SK-N-SH (cell line): Measurements from ENCODE around the gene LHFPL6. TPM values are rescaled to one million over a fixed set of nuclear protein-coding genes. Genes with fewer than 3 reads are reported as not detected.

ENCODE experiments used
- CTCF ChIA-PET: fragments of 300-600, 350-600 bp; formaldehyde crosslinking; extraction: SDS; loops from one replicate; lab custom pipeline; 2021; lab: Yijun Ruan, JAX
- POLR2A ChIA-PET: fragments of 350-600 bp; sonication (Branson Sonifier 250); formaldehyde crosslinking; extraction: SDS; loops from one replicate; lab custom pipeline; 2020; ENCODE audit warnings: antibody characterized with exemption, inconsistent platforms; lab: Yijun Ruan, JAX
- DNase-seq: peaks from one replicate; pipeline ENCODE4 v3.0.0; 2012
- H2AFZ ChIP-seq: fragments of 200-600 bp; sonication (generic); 2 replicates; pipeline ENCODE4 v1.8.1; 2016; ENCODE audit warnings: antibody characterized with exemption, mild to moderate bottlenecking, low read depth
- H3F3A ChIP-seq: fragments of 200-600 bp; sonication (generic); replicated peaks from 2 replicates; pipeline ENCODE3; 2016; ENCODE audit warnings: antibody characterized with exemption, mild to moderate bottlenecking; ENCODE audit not compliant: insufficient read depth
- H3K27ac ChIP-seq, 2 experiments: fragments of 200-500 bp in 1 of 2; fragments of 200-600 bp in 1 of 2; sonication (Bioruptor generic) in 1 of 2; sonication (generic), shearing (Covaris generic) in 1 of 2; 2 replicates each; pipeline versions ENCODE4 v1.5.1 to v1.6.1; 2014 to 2016; ENCODE audit warnings: low read depth in 2 of 2, inconsistent platforms in 1 of 2, low read length in 1 of 2, mild to moderate bottlenecking in 1 of 2, mixed read lengths in 1 of 2
- H3K27me3 ChIP-seq: fragments of 200-600 bp; sonication (generic), shearing (Covaris generic); 2 replicates; pipeline ENCODE4 v1.6.1; 2016; ENCODE audit warnings: mixed run types; ENCODE audit not compliant: insufficient read depth
- H3K36me3 ChIP-seq, 2 experiments: fragments of 200-500 bp in 1 of 2; fragments of 200-600 bp in 1 of 2; sonication (Bioruptor generic) in 1 of 2; sonication (generic) in 1 of 2; replicated peaks in 1 of 2; 2 replicates each; pipeline versions ENCODE3 to v1.5.1; 2014 to 2016; ENCODE audit warnings: low read length in 1 of 2, mild to moderate bottlenecking in 1 of 2; ENCODE audit not compliant: insufficient read depth in 2 of 2, control insufficient read depth in 1 of 2
- H3K4me1 ChIP-seq, 2 experiments: fragments of 200-500 bp in 1 of 2; fragments of 200-600 bp in 1 of 2; sonication (Bioruptor generic) in 1 of 2; sonication (generic), shearing (Covaris generic) in 1 of 2; 2 replicates each; pipeline versions ENCODE4 v1.5.1 to v1.6.1; 2014 to 2016; ENCODE audit warnings: low read depth in 1 of 2, low read length in 1 of 2, mixed run types in 1 of 2; ENCODE audit not compliant: insufficient read depth in 2 of 2, control insufficient read depth in 1 of 2
- H3K4me2 ChIP-seq: fragments of 200-600 bp; sonication (generic), shearing (Covaris generic); 2 replicates; pipeline ENCODE4 v1.6.1; 2017; ENCODE audit warnings: mixed run types
- H3K4me3 ChIP-seq, 2 experiments: fragments of 200-500 bp in 1 of 2; fragments of 200-600 bp in 1 of 2; sonication (Bioruptor generic) in 1 of 2; sonication (generic), shearing (Covaris generic) in 1 of 2; 2 replicates each; pipeline versions ENCODE4 v1.5.1 to v1.8.1; 2014 to 2016; ENCODE audit warnings: low read depth in 2 of 2, inconsistent platforms in 1 of 2, low read length in 1 of 2, mild to moderate bottlenecking in 1 of 2, mixed read lengths in 1 of 2, moderate library complexity in 1 of 2
- H3K79me2 ChIP-seq: fragments of 200-600 bp; sonication (generic); 2 replicates; pipeline ENCODE4 v1.8.1; 2017; ENCODE audit warnings: mild to moderate bottlenecking; ENCODE audit not compliant: insufficient read depth
- H3K9ac ChIP-seq: fragments of 200-600 bp; sonication (generic); 2 replicates; pipeline ENCODE4 v1.6.1; 2017; ENCODE audit warnings: mixed run types
- H3K9me2 ChIP-seq: fragments of 200-600 bp; sonication (generic); 2 replicates; pipeline ENCODE4 v1.6.1; 2017; ENCODE audit warnings: mixed run types
- H3K9me3 ChIP-seq: fragments of 200-600 bp; sonication (generic); 2 replicates; pipeline ENCODE4 v1.6.1; 2017; ENCODE audit warnings: mixed run types, mild to moderate bottlenecking, moderate library complexity
- H4K20me1 ChIP-seq: fragments of 200-600 bp; sonication (generic); 2 replicates; pipeline ENCODE4 v1.6.1; 2017; ENCODE audit warnings: mild to moderate bottlenecking, mixed run types; ENCODE audit not compliant: insufficient read depth
- CHD2 ChIP-seq: fragments of 150-350 bp; IDR thresholded peaks from 2 replicates; pipeline ENCODE4 v1.6.1; 2018; ENCODE audit warnings: low read length; ENCODE audit not compliant: partially characterized antibody
- FOXJ3 ChIP-seq: sonication (generic); formaldehyde crosslinking; IDR thresholded peaks from 2 replicates; pipeline ENCODE4 v1.5.1; 2020; ENCODE audit warnings: mild to moderate bottlenecking, missing genetic modification reagents
- GATA2 ChIP-seq: sonication (generic); formaldehyde crosslinking; IDR thresholded peaks from 2 replicates; pipeline ENCODE4 v1.5.0; 2020; ENCODE audit warnings: mild to moderate bottlenecking, missing genetic modification reagents
- JUND ChIP-seq: IDR thresholded peaks from 2 replicates; pipeline ENCODE4 v1.4.0; 2012
- MEF2A ChIP-seq: IDR thresholded peaks from 2 replicates; pipeline ENCODE4 v1.4.0; 2012; ENCODE audit warnings: low read depth, borderline replicate concordance
- NFIC ChIP-seq: IDR thresholded peaks from 2 replicates; pipeline ENCODE4 v1.4.0; 2012; ENCODE audit warnings: borderline replicate concordance
- NRF1 ChIP-seq: IDR thresholded peaks from 2 replicates; pipeline ENCODE4 v1.6.1; 2012; ENCODE audit warnings: low read depth, mild to moderate bottlenecking, low read length
- POLR2AphosphoS5 ChIP-seq: IDR thresholded peaks from 2 replicates; pipeline ENCODE4 v1.6.1; 2012; ENCODE audit warnings: low read depth, low read length
- RCOR1 ChIP-seq: fragments of 150-350 bp; IDR thresholded peaks from 2 replicates; pipeline ENCODE4 v1.6.1; 2017; ENCODE audit warnings: antibody characterized with exemption, low read length
- SIN3A ChIP-seq: IDR thresholded peaks from 2 replicates; pipeline ENCODE4 v1.6.1; 2012; ENCODE audit warnings: low read depth, mild to moderate bottlenecking, low read length, moderate library complexity, borderline replicate concordance
- SMC3 ChIP-seq: IDR thresholded peaks from 2 replicates; pipeline ENCODE4 v1.6.1; 2012; ENCODE audit warnings: low read depth, low read length, improper control_type of control experiment
- TAF1 ChIP-seq: IDR thresholded peaks from 2 replicates; pipeline ENCODE4 v1.6.1; 2012; ENCODE audit warnings: low read depth, mild to moderate bottlenecking, low read length, moderate library complexity, borderline replicate concordance
- TCF12 ChIP-seq: IDR thresholded peaks from 2 replicates; pipeline ENCODE4 v1.4.0; 2012
- YY1 ChIP-seq: IDR thresholded peaks from 2 replicates; pipeline ENCODE4 v1.4.0; 2012; ENCODE audit warnings: low read depth, mild to moderate bottlenecking
- WGBS: methylation state at CpG from one replicate; pipeline ENCODE4 v1.1.6; 2017; ENCODE audit warnings: low lambda C conversion rate; 5-methylcytosine and 5-hydroxymethylcytosine counted together
- polyA plus RNA-seq, 3 experiments: library from polyadenylated mRNA; depleted of rRNA; stranded (reverse); fragments of >200 nt; gene quantifications; 2 replicates each; pipeline ENCODE4 v1.2.3, GENCODE V29; 2012
- TF ChIP-seq, protein P1 (sequence below): IDR thresholded peaks from 2 replicates; pipeline ENCODE4 v1.4.0; 2012; ENCODE audit warnings: low read depth, borderline replicate concordance
- TF ChIP-seq, protein P2 (sequence below): fragments of 150-350 bp; IDR thresholded peaks from 2 replicates; pipeline ENCODE4 v1.6.1; 2016; ENCODE audit warnings: mild to moderate bottlenecking, low read depth, low read length
- TF ChIP-seq, protein P3 (sequence below): IDR thresholded peaks from 2 replicates; pipeline ENCODE4 v1.4.0; 2012; ENCODE audit warnings: low read depth, borderline replicate concordance
- TF ChIP-seq, protein P4 (sequence below): IDR thresholded peaks from 2 replicates; pipeline ENCODE4 v1.6.1; 2012; ENCODE audit warnings: mild to moderate bottlenecking, low read depth, low read length, moderate library complexity
- TF ChIP-seq, protein P5 (sequence below): IDR thresholded peaks from 2 replicates; pipeline ENCODE4 v1.4.0; 2012; ENCODE audit warnings: low read depth

Gene LHFPL6
- polyA plus RNA-seq, 1 of the 3 experiments (the other 2 are of a cell fraction) = 22.2 TPM

DNA sequence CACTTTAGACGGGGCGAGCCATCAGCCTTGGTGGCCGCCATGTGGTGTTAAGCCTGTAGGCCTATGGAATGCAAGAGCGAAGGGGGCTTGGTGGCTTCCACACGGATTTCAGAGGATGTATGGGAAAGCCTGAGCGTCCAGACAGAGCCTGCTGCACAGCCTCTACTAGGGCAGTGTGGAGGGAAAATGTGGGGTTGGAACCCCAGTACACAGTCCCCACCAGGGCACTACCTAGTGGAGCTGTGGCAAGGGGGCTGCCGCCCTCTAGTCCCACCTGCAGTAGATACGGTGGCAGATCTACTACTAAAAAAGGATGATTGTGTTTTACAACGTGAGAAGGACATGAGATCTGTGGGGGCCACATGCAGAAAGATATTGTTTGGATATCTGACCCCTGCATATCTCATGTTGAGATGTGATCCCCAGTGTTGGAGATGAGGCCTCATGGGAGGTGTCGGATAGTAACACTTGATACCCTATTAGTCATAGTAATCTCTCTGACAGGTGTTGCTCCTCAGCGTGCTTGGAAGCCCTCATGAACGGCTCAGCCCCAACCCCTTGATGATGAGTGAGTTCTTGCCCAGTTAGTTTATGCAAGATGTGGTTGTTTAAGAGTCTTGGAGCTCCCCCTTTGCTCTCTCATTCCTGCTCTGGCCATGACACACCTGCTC is 45.6 kb downstream of the LHFPL6 start (continued):
- no peak for TF ChIP-seq MEF2A
- TF ChIP-seq, protein P1, sequence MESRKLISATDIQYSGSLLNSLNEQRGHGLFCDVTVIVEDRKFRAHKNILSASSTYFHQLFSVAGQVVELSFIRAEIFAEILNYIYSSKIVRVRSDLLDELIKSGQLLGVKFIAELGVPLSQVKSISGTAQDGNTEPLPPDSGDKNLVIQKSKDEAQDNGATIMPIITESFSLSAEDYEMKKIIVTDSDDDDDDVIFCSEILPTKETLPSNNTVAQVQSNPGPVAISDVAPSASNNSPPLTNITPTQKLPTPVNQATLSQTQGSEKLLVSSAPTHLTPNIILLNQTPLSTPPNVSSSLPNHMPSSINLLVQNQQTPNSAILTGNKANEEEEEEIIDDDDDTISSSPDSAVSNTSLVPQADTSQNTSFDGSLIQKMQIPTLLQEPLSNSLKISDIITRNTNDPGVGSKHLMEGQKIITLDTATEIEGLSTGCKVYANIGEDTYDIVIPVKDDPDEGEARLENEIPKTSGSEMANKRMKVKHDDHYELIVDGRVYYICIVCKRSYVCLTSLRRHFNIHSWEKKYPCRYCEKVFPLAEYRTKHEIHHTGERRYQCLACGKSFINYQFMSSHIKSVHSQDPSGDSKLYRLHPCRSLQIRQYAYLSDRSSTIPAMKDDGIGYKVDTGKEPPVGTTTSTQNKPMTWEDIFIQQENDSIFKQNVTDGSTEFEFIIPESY = no peak
- no peak for TF ChIP-seq SMC3
- TF ChIP-seq JUND = no peak
- no peak for TF ChIP-seq NFIC
- TF ChIP-seq CHD2 = no peak
- no peak for TF ChIP-seq NRF1

DNA sequence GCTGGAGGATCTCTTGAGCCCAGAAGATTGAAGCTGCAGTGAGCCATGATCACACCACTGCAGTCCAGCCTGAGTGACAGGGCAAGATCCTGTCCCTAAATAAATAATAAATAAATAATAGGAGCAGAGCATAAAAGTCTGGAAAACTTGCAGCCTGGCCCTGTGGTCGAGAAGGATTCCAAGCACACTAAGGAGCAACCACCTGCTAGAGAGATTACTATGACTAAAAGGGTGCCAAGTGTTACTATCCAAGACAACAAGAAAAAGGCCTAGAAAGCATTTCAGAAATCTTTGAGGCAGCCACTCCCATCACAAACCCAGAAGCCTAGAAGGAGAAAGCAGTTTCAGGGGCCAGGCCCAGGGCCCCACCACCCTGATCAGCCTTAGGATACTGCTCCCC is 46.1 kb downstream of the LHFPL6 start:
- no peak for DNase-seq
- Histone ChIP-seq H3F3A (no peaks in the 10 kb centered on the region), H3K9me2 (no peaks in the 10 kb centered on the region), H2AFZ (no peak overlapping the region), H3K4me2 (no peak overlapping the region), H3K36me3 (no peaks in the 10 kb centered on the region)
- no peak for TF ChIP-seq NFIC
- TF ChIP-seq TCF12 = no peak
- TF ChIP-seq GATA2 = no peak
- TF ChIP-seq RCOR1 = no peak
- TF ChIP-seq SMC3 = no peak
- TF ChIP-seq, protein P1 = no peak
- TF ChIP-seq SIN3A = no peak
- TF ChIP-seq, protein P2, sequence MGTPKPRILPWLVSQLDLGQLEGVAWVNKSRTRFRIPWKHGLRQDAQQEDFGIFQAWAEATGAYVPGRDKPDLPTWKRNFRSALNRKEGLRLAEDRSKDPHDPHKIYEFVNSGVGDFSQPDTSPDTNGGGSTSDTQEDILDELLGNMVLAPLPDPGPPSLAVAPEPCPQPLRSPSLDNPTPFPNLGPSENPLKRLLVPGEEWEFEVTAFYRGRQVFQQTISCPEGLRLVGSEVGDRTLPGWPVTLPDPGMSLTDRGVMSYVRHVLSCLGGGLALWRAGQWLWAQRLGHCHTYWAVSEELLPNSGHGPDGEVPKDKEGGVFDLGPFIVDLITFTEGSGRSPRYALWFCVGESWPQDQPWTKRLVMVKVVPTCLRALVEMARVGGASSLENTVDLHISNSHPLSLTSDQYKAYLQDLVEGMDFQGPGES = no peak
- TF ChIP-seq, protein P3, sequence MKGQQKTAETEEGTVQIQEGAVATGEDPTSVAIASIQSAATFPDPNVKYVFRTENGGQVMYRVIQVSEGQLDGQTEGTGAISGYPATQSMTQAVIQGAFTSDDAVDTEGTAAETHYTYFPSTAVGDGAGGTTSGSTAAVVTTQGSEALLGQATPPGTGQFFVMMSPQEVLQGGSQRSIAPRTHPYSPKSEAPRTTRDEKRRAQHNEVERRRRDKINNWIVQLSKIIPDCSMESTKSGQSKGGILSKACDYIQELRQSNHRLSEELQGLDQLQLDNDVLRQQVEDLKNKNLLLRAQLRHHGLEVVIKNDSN = no peak
- TF ChIP-seq FOXJ3 (CRISPR knock-in tag) = no peak
- no peak for TF ChIP-seq CHD2
- TF ChIP-seq YY1 = no peak
- no peak for TF ChIP-seq TAF1
- TF ChIP-seq, protein P4, sequence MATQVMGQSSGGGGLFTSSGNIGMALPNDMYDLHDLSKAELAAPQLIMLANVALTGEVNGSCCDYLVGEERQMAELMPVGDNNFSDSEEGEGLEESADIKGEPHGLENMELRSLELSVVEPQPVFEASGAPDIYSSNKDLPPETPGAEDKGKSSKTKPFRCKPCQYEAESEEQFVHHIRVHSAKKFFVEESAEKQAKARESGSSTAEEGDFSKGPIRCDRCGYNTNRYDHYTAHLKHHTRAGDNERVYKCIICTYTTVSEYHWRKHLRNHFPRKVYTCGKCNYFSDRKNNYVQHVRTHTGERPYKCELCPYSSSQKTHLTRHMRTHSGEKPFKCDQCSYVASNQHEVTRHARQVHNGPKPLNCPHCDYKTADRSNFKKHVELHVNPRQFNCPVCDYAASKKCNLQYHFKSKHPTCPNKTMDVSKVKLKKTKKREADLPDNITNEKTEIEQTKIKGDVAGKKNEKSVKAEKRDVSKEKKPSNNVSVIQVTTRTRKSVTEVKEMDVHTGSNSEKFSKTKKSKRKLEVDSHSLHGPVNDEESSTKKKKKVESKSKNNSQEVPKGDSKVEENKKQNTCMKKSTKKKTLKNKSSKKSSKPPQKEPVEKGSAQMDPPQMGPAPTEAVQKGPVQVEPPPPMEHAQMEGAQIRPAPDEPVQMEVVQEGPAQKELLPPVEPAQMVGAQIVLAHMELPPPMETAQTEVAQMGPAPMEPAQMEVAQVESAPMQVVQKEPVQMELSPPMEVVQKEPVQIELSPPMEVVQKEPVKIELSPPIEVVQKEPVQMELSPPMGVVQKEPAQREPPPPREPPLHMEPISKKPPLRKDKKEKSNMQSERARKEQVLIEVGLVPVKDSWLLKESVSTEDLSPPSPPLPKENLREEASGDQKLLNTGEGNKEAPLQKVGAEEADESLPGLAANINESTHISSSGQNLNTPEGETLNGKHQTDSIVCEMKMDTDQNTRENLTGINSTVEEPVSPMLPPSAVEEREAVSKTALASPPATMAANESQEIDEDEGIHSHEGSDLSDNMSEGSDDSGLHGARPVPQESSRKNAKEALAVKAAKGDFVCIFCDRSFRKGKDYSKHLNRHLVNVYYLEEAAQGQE = no peak
- TF ChIP-seq, protein P5, sequence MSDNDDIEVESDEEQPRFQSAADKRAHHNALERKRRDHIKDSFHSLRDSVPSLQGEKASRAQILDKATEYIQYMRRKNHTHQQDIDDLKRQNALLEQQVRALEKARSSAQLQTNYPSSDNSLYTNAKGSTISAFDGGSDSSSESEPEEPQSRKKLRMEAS = no peak
- TF ChIP-seq NRF1 = no peak
- TF ChIP-seq POLR2AphosphoS5 = no peak
- TF ChIP-seq, all 33 proteins: peak for 0
- ChIA-PET CTCF (no interaction called here), POLR2A (no interaction called here)
- no peaks in the 10 kb centered on the region for H3K4me1 ChIP-seq
- H3K79me2 ChIP-seq = no peaks in the 10 kb centered on the region
- H4K20me1 ChIP-seq = no peaks in the 10 kb centered on the region
- no peak overlapping the region for H3K9ac ChIP-seq
- H3K4me3 ChIP-seq = no peak overlapping the region
- H3K27me3 ChIP-seq = no peaks in the 10 kb centered on the region
- H3K27ac ChIP-seq = no peak overlapping the region
- WGBS = 39% methylated on average over 1 of the region's 1 CpG
- H3K9me3 ChIP-seq = no peaks in the 10 kb centered on the region
